Chondrocyte (in vitro differentiated cells): ENCODE measurements around the gene KCNJ8. TPM values are rescaled to one million over a fixed set of nuclear protein-coding genes. Genes with fewer than 3 reads are reported as not detected.
A peak's percentile ranks its signal among the peaks of the same experiment; 100 is the strongest.

Experiments used
- DNase-seq: peaks from one replicate; pipeline ENCODE4 v3.0.0; 2021; ENCODE audit warnings: mixed read lengths, low spot score
- H3K27ac Mint-ChIP-seq: one replicate; pipeline ENCODE4 v1.8.0; 2021; ENCODE audit warnings: mild to moderate bottlenecking, moderate library complexity, mixed read lengths; ENCODE audit not compliant: unreplicated experiment
- H3K27me3 Mint-ChIP-seq: 2 replicates; pipeline ENCODE4 v1.8.0; 2021; ENCODE audit warnings: low read depth, mixed read lengths
- H3K36me3 Mint-ChIP-seq: 2 replicates; pipeline ENCODE4 v1.8.0; 2021; ENCODE audit warnings: low read depth, mixed read lengths
- H3K4me1 Mint-ChIP-seq: 2 replicates; pipeline ENCODE4 v1.8.0; 2021; ENCODE audit warnings: low read depth, mild to moderate bottlenecking, mixed read lengths
- H3K4me3 Mint-ChIP-seq: one replicate; pipeline ENCODE4 v1.8.0; 2021; ENCODE audit warnings: mild to moderate bottlenecking, moderate library complexity, mixed read lengths; ENCODE audit not compliant: unreplicated experiment
- H3K9me3 Mint-ChIP-seq: 2 replicates; pipeline ENCODE4 v1.8.0; 2021; ENCODE audit warnings: low read depth, mixed read lengths
- total RNA-seq: library from RNA; stranded (reverse); gene quantifications from 3 replicates; pipeline ENCODE4 v1.2.1, GENCODE V29; 2021
- TF ChIP-seq, protein P1 (sequence below): fragments of 200-600 bp; sonication (generic); IDR thresholded peaks from 2 replicates; pipeline ENCODE4 v1.5.0; 2021; ENCODE audit warnings: antibody characterized with exemption, mild to moderate bottlenecking, moderate library complexity

KCNJ8 gene
- total RNA-seq, 1 donor from 2014 or later = 1.1 TPM

DNA sequence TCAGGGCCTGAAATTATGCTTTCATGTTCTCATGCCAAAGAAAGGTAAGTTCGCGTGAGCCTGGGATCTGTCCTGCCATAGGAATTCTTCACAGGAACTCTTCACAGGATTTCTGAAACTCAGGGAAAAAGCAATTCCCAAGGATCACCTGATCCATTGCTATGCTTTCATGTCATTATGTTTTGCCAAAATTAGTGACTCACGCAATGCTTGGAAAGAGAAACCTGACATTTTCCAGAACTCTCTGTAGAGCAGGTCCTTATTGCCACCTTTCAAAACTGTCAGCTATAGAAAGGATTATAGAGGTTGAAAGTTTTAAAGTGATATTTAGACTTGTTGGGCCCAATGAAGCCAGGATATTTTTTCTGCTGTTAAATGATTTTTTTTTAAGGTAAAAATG, 6.3 kb upstream of the KCNJ8 start:
- Mint-ChIP-seq H3K27me3 (peaks cover 4% of the 10 kb centered on the region), H3K4me3 (no peak overlapping the region), H3K9me3 (no peaks in the 10 kb centered on the region), H3K4me1 (peaks cover under 1% of the 10 kb centered on the region), H3K36me3 (no peaks in the 10 kb centered on the region), H3K27ac (no peak overlapping the region)
- no peak for DNase-seq
- TF ChIP-seq, protein P1, sequence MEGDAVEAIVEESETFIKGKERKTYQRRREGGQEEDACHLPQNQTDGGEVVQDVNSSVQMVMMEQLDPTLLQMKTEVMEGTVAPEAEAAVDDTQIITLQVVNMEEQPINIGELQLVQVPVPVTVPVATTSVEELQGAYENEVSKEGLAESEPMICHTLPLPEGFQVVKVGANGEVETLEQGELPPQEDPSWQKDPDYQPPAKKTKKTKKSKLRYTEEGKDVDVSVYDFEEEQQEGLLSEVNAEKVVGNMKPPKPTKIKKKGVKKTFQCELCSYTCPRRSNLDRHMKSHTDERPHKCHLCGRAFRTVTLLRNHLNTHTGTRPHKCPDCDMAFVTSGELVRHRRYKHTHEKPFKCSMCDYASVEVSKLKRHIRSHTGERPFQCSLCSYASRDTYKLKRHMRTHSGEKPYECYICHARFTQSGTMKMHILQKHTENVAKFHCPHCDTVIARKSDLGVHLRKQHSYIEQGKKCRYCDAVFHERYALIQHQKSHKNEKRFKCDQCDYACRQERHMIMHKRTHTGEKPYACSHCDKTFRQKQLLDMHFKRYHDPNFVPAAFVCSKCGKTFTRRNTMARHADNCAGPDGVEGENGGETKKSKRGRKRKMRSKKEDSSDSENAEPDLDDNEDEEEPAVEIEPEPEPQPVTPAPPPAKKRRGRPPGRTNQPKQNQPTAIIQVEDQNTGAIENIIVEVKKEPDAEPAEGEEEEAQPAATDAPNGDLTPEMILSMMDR = no peak

DNA sequence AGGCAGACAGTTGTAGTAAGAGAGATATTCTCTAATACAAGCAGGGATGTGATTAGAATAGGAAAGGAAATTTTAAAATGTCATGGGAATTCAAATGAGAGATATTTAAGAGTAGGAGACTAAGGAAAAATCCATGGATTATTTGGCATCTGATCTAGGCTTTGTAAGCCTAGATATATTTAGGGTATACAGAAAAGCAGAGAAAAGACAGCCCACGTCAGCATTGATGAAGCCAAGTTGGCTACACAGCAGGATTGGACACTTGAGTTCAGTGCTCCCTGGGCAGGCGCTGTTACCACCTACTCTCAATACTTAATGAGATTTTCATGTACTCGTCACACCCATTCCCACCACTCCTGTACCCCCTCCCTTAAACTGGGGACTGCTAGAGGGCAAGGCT, 1.7 kb upstream of the KCNJ8 start:
- H3K27me3 Mint-ChIP-seq = peaks cover 18% of the 10 kb centered on the region

GRCh38 chr12:21775133-21775820, 771 bp upstream of the KCNJ8 start:
- no peaks in the 10 kb centered on the region for H3K9me3 Mint-ChIP-seq
- no peaks in the 10 kb centered on the region for H3K36me3 Mint-ChIP-seq
- H3K4me1 Mint-ChIP-seq = peaks cover 9% of the 10 kb centered on the region
- DNase-seq = no peak
- H3K27me3 Mint-ChIP-seq = peaks cover 18% of the 10 kb centered on the region
- H3K27ac Mint-ChIP-seq = no peak overlapping the region
- H3K4me3 Mint-ChIP-seq = peak overlapping the region; percentile 78
- TF ChIP-seq, protein P1 = no peak

More for the DNA sequence above, 1.7 kb upstream of the KCNJ8 start:
- Mint-ChIP-seq H3K27ac (no peak overlapping the region), H3K36me3 (no peaks in the 10 kb centered on the region), H3K4me3 (no peak overlapping the region), H3K9me3 (no peaks in the 10 kb centered on the region), H3K4me1 (peaks cover 8% of the 10 kb centered on the region)
- TF ChIP-seq, protein P1 = no peak
- no peak for DNase-seq

- Mint-ChIP-seq H3K4me3 (no peak overlapping the region), H3K27ac (no peak overlapping the region), H3K36me3 (no peaks in the 10 kb centered on the region), H3K4me1 (peaks cover 9% of the 10 kb centered on the region), H3K27me3 (peaks cover 16% of the 10 kb centered on the region), H3K9me3 (no peaks in the 10 kb centered on the region)
- no peak for DNase-seq
- TF ChIP-seq, protein P1 = no peak
Measured at GRCh38 chr12:21773806-21774205, 700 bp downstream of the KCNJ8 start.

DNA sequence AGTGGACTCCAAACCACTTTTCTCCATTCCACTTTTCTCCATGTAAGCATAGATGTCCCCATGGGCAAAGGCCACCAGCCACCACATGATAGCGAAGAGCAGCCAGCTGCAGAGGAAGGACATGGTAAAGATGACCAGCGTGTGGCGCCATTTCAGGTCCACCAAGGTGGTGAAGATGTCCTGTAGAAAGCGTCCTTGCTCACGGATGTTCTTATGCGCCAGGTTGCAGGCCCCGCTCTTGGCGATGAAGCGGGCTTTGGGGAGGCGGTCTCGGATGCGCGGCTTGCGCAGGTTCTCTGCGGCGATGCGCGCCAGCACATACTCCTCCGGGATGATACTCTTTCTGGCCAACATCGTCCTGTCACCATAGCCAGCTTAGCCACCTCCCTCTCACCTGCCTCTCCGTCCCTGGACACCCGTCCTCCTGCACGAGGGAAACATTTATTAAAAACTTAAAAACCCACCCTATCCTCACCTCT, 1.2 kb downstream of the KCNJ8 start:
- no peak for DNase-seq
- H3K9me3 Mint-ChIP-seq = no peaks in the 10 kb centered on the region
- H3K36me3 Mint-ChIP-seq = no peaks in the 10 kb centered on the region
- H3K27me3 Mint-ChIP-seq = peaks cover 16% of the 10 kb centered on the region
- no peak overlapping the region for H3K4me3 Mint-ChIP-seq
- H3K27ac Mint-ChIP-seq = no peak overlapping the region
- H3K4me1 Mint-ChIP-seq = peaks cover 9% of the 10 kb centered on the region
- TF ChIP-seq, protein P1 = peak; percentile 43
